Fibroblast of peridontal ligament (primary cell): ENCODE data around the gene TFAP2D.

Experiments used
- DNase-seq: peaks from one replicate; pipeline ENCODE4 v3.0.0-alpha.2; 2010; ENCODE audit errors: extremely low read depth

The TFAP2D gene

DNA sequence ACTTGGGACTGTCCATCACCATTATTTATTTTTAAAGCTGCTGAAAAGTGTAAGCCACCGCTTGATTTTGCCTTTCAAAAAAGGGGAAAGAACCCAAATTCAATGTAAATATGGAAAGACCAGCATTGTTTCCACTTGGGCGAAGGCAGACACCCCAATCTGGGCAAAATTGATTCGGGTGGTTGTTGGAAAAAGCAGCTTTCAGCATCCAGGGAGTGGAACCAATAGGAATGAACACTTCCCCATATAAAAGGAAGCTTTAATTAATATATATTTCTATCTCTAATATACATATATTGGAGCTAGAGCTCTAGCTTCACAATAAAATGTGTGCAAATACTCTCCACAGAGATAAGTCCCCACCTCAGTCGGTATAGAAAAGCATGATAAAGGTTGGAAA lies at the start of gene TFAP2D:
Gene TFAP2D, plus strand, starts transcription at position 301 of the 400 bp plus-strand sequence. CDS start 530 bp downstream, outside the sequence.
- no peak for DNase-seq

GRCh38 chr6:50663806-50664205 lies 49.5 kb upstream of the TFAP2D start:
- DNase-seq, result no peak

GRCh38 chr6:50666089-50666488 lies 47.2 kb upstream of the TFAP2D start:
- no peak for DNase-seq

DNA sequence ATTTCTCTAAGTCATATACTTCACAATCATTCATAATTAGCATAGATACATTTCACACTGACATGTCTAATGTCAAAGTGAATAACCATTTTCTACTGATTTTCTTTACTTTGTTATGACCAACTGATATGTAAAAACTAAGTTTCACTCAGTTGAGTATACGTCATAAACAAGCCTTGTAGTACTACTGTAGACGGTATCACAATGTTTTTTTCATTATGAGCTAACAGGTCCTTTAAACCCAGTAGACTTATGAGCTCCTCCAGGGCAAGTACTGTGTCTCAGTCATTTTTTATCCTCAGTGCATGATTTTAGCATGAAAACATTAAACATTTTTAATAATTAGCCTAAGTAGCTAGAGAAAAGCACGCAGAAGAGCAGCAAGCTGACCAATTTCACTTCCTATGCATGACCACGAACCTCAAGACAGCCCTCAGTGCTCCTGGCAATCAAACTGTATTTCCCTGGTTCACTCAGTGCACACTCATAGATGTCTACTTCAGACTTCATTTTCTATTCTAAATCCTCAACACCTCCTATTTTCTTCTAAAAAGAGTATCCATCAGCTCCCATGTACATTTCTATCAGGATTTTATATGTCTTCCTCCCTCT lies 32.0 kb upstream of the TFAP2D start:
- DNase-seq, result no peak

- no peak for DNase-seq
Observed at GRCh38 chr6:50689210-50689609, 24.1 kb upstream of the TFAP2D start.

DNA sequence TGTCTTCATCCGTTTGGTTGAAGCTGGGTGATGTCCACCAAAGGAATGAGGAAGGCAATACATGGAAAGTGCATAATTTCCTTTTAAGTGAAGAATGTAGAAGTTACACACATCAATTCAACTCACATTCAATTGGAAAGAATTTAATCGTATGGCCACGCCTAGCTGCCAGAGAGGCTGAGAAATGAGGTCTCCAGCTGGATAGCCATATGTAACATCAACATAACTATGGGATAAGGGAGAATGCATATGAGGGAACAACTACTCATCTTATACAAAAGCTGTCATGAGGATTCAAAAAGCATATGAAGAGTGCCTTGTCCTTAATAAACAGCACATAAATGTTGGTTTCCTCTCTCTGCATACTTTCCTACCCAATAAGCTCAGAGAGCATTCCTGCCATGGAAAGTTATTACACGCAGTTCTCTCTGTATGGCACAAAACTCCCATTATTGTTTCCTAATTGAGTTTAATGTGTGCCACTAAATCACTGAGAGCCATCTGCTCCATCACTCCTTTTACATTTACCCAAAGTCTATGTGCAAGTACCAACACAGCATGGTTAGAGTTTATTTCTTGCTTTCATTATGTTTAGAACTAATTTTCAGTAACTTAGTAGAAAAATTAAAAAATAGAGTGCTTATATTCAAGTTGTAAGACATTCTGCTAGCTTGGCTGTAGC lies 21.4 kb upstream of the TFAP2D start:
- no peak for DNase-seq

DNA sequence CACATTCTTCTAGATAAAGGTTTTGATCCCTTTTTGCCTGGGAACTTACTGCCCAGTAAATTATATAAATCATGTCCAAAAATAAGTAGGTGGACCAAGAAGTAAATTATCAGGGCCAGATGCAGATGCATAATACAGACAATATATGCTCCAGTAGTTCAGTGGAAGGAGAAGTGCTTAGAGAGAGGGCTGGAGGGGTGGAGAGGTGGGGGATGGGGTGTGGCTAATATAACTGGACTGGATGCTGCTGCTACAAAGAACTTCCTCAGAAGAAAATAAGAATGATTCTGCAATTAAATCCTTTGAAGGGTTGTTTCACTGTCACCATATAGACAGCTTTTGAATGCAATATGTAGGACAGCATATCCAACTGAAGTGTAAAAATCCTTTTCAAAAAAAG lies 14.8 kb upstream of the TFAP2D start:
- DNase-seq, result no peak

DNA sequence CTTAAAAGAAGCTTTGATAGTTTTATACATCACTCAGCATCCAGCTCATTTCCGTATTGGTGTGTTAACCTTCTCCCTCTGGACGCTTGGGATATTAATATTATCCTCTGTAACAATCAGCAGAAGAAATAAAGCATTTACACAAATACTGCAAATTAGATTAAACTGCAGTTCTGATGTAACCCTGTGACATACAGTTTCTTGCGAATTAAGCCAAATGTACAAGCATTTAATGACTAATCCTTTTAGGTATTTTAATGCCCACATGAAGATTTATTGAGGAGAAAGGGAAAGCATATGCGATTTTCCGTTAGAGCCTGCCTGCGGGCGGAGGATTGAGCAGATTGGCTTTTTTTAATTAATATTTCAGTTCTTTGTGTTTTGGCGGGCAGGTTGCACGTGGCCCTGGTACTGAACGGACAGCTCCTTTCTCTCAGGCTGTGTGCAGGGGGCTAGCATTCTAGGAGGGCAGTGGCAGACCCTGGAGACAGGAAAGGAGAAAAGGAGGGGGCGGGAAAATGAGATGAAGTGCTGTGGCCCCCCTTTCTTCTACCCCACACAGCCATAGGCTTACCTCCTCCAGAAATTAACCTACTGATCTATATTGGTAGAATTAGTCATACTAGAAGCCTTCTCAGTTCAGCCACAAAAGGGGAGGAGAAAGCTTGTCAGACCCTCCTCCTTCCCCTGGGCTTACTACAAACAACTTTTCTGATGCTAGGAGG lies 14.1 kb upstream of the TFAP2D start:
- DNase-seq, result no peak

DNA sequence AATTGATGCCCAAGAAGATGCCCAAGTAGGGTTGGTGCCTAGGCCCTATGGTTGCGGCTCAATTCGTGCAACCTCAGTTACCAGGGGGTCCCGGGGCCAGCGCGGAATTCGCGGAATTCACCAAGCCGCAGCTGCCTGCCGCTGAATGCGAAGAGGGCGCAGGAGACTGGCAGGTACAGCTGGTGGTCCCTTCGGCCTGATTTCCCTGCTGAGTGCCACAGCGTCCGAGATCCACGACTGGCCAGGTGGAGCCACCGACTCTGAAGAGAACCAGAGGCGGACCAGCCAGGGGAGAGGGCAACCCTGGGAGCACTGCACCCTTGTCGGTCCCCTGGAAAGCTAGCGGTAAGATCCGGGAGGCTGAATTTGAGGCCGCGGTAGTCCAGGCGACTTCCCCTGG lies 6.8 kb upstream of the TFAP2D start:
- DNase-seq, result no peak

DNA sequence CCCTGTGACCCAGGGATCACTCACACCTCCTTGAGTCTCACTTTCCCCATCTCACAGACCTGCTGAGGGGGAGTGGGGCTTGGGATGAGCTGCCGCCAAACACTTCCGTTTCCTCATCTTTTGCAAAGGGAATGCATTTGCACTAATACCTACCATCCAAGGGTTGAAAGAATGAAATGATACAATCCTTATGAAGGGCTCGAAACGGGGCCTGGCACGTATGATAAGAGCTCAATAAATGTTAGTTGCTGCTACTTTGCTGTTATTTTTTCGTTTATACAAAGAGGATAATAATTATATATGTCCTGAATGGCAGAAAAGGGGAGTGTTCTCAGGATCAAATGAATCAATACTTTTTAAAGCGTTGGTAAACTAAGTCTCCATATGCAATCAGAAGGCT lies 6.1 kb upstream of the TFAP2D start:
- DNase-seq, result no peak

DNA sequence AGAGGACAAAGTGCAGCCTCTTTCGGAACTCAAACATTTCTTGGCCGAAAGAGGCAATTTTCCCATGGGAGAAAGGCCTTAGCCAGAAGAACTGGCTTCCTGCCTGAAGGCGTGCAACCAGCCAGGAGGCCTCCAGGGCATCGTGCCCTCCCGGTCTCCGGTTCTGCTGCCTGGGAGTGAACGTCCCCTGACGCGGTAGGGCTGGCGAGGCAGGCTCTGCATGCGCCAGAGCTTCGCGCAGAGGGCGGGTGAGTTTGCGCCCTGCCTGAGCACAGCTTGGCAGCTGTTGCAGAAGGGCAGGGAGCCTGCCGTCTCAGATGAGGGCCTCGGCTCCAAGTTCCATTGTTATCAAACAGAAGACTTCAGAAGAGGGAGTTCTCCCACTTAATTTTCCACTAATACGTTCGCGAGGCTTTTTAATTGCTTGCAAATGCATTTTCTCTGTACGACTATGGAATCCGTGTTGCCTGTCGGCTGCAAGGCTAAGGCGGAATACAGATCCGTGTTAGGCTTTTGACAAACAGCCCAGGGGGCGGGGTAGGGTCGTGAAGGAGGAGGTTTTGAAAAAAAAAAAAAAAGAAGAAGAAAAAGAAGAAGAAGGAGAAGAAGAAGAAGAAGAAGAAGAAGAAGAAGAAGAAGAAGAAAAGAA lies 5.5 kb upstream of the TFAP2D start:
- peak; percentile 1 for DNase-seq

DNA sequence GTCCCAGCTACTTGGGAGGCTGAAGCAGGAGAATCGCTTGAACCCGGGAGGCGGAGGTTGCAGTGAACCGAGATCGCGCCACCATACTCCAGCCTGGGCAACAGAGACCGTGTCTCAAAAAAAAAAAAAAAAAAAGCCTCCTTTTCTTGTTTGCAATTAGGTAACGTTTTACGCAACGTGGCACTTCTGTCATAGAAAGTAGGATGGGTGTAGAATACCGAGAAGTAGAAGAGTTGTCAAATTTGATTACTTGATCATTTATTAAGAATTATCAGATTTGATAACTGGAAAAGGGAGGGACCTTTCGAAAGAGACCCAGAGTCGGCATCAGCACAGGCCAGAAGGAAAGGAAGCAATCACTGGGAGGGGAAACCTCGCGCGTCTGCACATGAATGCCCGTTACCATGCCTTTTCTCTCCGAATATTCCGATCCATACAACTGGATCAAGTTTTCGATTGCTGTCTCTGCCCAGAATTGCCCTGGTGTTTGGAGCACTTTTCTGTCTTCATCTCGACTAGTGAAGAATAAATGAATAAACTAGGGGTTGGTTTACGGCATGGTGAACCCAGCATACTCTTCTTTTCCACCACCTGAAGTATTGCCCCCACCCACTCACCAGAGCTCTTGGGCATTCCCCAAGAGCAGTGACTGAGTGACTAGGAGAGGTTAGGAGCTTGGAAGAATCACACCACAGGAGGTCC lies 4.5 kb upstream of the TFAP2D start:
- DNase-seq, result no peak

DNA sequence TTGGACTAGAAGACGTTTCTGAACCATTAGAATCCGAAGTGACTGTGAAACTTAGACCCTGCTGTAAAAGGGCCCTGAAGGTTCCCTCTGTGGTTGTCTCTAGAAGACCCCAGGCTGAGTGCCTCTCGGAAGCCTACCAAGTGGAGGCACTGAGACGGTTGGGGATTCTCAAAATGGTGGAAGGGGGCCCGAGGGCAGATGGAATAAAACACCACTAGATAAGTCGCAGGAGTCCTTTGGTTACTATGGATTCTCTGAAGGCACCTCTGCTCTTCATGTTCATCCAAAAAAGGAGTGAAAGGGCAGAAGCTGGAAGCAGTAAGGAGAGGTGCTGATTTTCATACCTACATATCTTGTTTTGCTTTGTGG lies 4.0 kb upstream of the TFAP2D start:
- no peak for DNase-seq

- DNase-seq, result no peak
Observed at GRCh38 chr6:50711686-50712085, 1.6 kb upstream of the TFAP2D start.

DNA sequence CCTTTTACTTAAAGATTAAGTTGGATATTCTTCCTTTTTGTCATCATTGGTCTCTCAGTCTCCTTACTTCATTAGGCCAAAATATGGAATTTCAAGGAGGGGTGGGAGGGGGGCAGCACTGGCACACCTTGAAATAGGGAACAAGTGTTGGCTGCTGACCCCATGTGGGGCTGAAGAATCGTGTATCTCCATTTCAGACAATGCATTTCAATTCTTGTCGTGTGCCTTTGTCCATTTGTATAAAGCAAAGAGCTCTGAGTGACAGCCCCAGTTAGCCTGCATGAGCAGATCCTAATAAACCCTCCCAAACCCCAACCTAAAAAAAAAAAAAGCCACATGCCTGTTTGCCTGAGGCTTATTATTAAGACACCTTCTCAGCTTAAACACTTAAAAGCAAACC lies 1.0 kb upstream of the TFAP2D start:
- no peak for DNase-seq

- no peak for DNase-seq
Observed at GRCh38 chr6:50713977-50714486, 706 bp downstream of the TFAP2D start.

DNA sequence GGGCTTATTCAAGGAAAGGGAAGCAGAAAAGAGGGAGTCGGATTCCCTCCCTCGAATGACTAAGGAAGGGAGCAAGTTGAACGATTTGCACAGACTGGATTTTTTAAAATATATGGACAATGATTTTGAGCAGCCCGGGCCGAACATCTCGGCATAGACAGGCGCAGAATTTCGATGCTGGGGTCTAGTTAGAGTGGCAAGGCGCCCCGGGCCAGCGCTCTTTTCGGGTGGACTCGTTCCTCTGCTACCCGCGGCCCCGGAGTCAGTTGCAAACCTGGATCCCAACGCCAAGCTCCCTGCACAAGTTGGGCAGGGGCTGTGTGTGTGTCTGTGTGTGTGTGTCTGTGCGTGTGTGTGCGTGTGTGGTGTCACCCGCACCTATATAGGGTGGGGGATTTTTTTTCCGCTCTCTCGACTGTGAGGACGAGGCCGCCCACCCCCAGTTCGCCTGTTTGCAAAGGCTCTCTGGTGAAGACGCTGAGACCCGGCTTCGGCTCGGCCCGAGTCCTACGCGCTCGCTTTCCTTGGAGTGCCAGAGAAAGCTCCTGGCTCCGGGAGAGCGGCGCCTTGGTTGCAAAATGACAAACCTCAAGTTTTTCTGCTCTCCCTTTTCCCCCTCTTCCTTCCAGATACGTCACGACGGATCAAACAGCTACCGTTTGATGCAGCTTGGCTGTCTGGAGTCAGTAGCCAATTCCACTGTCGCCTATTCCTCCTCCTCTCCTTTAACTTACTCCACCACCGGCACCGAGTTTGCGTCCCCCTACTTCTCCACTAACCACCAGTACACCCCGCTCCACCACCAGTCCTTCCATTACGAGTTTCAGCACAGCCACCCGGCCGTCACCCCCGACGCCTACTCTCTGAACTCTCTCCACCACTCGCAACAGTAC lies 1.4 kb downstream of the TFAP2D start:
- DNase-seq, result no peak

DNA sequence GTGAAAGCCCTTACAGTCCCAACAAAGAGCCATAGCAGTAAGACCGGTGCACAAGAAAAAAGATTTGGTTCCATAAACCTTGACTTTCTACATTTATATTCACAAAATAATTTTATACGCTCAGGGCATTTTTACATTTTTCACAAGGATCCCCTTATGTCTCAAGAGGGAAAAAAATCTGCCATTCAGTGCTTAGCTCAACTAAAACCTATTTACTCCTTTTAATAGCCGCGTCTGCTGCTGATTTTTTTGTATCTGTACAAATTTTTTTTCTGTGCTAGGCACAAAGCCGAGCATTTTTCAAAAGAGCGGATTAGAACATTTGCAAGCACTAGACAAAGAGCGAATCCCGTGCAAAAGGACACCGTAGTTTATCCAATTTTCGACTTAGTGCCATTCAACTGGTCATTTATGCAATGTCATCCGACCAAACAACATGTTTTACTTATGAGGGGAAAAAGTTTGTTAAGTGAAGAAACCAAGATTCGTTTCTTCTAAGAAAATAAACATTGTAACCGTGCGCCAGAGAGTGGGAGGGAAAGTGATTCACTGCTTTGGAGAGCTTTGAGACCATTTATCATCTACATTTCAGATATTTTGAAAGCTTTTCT lies 3.7 kb downstream of the TFAP2D start:
- no peak for DNase-seq

- no peak for DNase-seq
Observed at GRCh38 chr6:50717734-50718457, 4.6 kb downstream of the TFAP2D start.

GRCh38 chr6:50718566-50718965 lies 5.2 kb downstream of the TFAP2D start:
- no peak for DNase-seq
